Calu3 (cell line): ENCODE measurements around the gene ACTN1. TPM values are rescaled to one million over a fixed set of nuclear protein-coding genes. Genes with fewer than 3 reads are reported as not detected.

Experiments
- BruUV-seq: library from RNA; stranded (reverse); fragments of 400-500 nt; replicated peaks from 2 replicates; lab custom pipeline; 2021; lab: Mats Ljungman, UMichigan
- CTCF ChIA-PET: fragments of 300-600 bp; sonication (Branson Sonifier 250); formaldehyde crosslinking; loops from one replicate; lab custom pipeline; 2022; ENCODE audit warnings: antibody characterized with exemption; lab: Charles Lee
- DNase-seq: peaks from one replicate; pipeline ENCODE4 v3.0.0; 2022
- H3K27ac Mint-ChIP-seq: one replicate; pipeline ENCODE4 v1.8.0; 2022; ENCODE audit warnings: mixed read lengths; ENCODE audit not compliant: unreplicated experiment
- H3K27me3 Mint-ChIP-seq: one replicate; pipeline ENCODE4 v1.8.0; 2022; ENCODE audit warnings: mixed read lengths; ENCODE audit not compliant: unreplicated experiment
- H3K36me3 Mint-ChIP-seq: one replicate; pipeline ENCODE4 v1.8.0; 2022; ENCODE audit warnings: mild to moderate bottlenecking, moderate library complexity, mixed read lengths; ENCODE audit not compliant: insufficient read depth, unreplicated experiment
- H3K4me1 Mint-ChIP-seq: one replicate; pipeline ENCODE4 v1.8.0; 2022; ENCODE audit warnings: mild to moderate bottlenecking, low read depth, mixed read lengths; ENCODE audit not compliant: unreplicated experiment
- H3K4me3 Mint-ChIP-seq: one replicate; pipeline ENCODE4 v1.8.0; 2022; ENCODE audit warnings: mild to moderate bottlenecking, low read depth, moderate library complexity, mixed read lengths; ENCODE audit not compliant: unreplicated experiment
- H3K9me3 Mint-ChIP-seq: one replicate; pipeline ENCODE4 v1.8.0; 2022; ENCODE audit warnings: low read depth, mixed read lengths; ENCODE audit not compliant: unreplicated experiment
- CTCF ChIP-seq: fragments of 200-600 bp; IDR thresholded peaks from one replicate; pipeline ENCODE4 v1.8.0; 2022; ENCODE audit warnings: antibody characterized with exemption; ENCODE audit not compliant: unreplicated experiment
- intact Hi-C: fragments of 100-400 bp; cut with micrococcal nuclease; formaldehyde crosslinking; loops from one replicate; pipeline ENCODE4 v1.10.0; 2022; ENCODE audit not compliant: unreplicated experiment
- total RNA-seq: library from RNA; stranded (reverse); gene quantifications from 2 replicates; pipeline ENCODE4 v1.2.3, GENCODE V29; 2022

ACTN1 gene
- total RNA-seq, 1 experiment from 2014 or later: 326 TPM

- no peak overlapping the region for H3K4me3 Mint-ChIP-seq
- H3K4me1 Mint-ChIP-seq: no peaks in the 10 kb centered on the region
- CTCF ChIA-PET: no interaction called here
- no peaks in the 10 kb centered on the region for H3K27me3 Mint-ChIP-seq
- peaks cover 56% of the 10 kb centered on the region for H3K36me3 Mint-ChIP-seq
- no peak overlapping the region for H3K27ac Mint-ChIP-seq
- intact Hi-C loops: no loop called here
- no peak for TF ChIP-seq CTCF
- no peak for DNase-seq
- BruUV-seq: no TSS peak
- no peaks in the 10 kb centered on the region for H3K9me3 Mint-ChIP-seq
Observed at GRCh38 chr14:68871392-68871791, 107.7 kb downstream of the ACTN1 start.

GRCh38 chr14:68866991-68867533 is 112.0 kb downstream of the ACTN1 start:
- intact Hi-C loops: no loop called here
- CTCF ChIA-PET: no interaction called here
- BruUV-seq: no TSS peak
- Mint-ChIP-seq H3K4me3 (no peak overlapping the region), H3K36me3 (peaks cover 36% of the 10 kb centered on the region), H3K9me3 (peaks cover 3% of the 10 kb centered on the region), H3K27me3 (no peaks in the 10 kb centered on the region), H3K4me1 (no peaks in the 10 kb centered on the region), H3K27ac (no peak overlapping the region)
- TF ChIP-seq CTCF: no peak
- DNase-seq: no peak

GRCh38 chr14:68865542-68865941 is 113.6 kb downstream of the ACTN1 start:
- TF ChIP-seq CTCF: no peak
- Mint-ChIP-seq H3K4me1 (no peaks in the 10 kb centered on the region), H3K9me3 (peaks cover 3% of the 10 kb centered on the region), H3K27ac (no peak overlapping the region), H3K27me3 (no peaks in the 10 kb centered on the region), H3K4me3 (no peak overlapping the region), H3K36me3 (peaks cover 28% of the 10 kb centered on the region)
- CTCF ChIA-PET: interaction anchor here (0.8 kb wide), 1 partner anchor 14 kb away, joined by 3 read pairs; no protein-coding TSS in a partner anchor
- intact Hi-C loops: no loop called here
- no peak for DNase-seq
- BruUV-seq: no TSS peak

GRCh38 chr14:68864361-68864750 is 114.7 kb downstream of the ACTN1 start:
- H3K27me3 Mint-ChIP-seq: no peaks in the 10 kb centered on the region
- peaks cover 28% of the 10 kb centered on the region for H3K36me3 Mint-ChIP-seq
- H3K4me1 Mint-ChIP-seq: no peaks in the 10 kb centered on the region
- TF ChIP-seq CTCF: no peak
- peaks cover 3% of the 10 kb centered on the region for H3K9me3 Mint-ChIP-seq
- H3K4me3 Mint-ChIP-seq: no peak overlapping the region
- intact Hi-C loops: no loop called here
- CTCF ChIA-PET: interaction anchor here (0.6 to 2.1 kb wide), 2 partner anchors 243 to 710 kb away, joined by 3 to 12 read pairs; no protein-coding TSS in a partner anchor
- no peak overlapping the region for H3K27ac Mint-ChIP-seq
- no peak for DNase-seq
- BruUV-seq: no TSS peak
